SK-N-SH treated with all-trans-retinoic acid at 6 μM for 48 hours (cell line): ENCODE data around the gene AOPEP.

ENCODE experiments used
- ATAC-seq: fragments of 200-7000 bp; cut with Tn5 transposase; 3 replicates; pipeline ENCODE4 v1.9.1; 2020; ENCODE audit warnings: mild to moderate bottlenecking, moderate library complexity
- BACH2 ChIP-seq: fragments of 250-450 bp; sonication (Bioruptor Pico); IDR thresholded peaks from 2 replicates; pipeline ENCODE4 v1.9.0; 2021; ENCODE audit warnings: mild to moderate bottlenecking, borderline replicate concordance
- CSDC2 ChIP-seq: fragments of 250-450 bp; sonication (Bioruptor Pico); IDR thresholded peaks from 2 replicates; pipeline ENCODE4 v1.5.0; 2020; ENCODE audit warnings: mild to moderate bottlenecking, moderate library complexity
- GLIS3 ChIP-seq: fragments of 250-450 bp; sonication (Bioruptor Pico); IDR thresholded peaks from 2 replicates; pipeline ENCODE4 v1.5.0; 2020; ENCODE audit warnings: mild to moderate bottlenecking, moderate library complexity
- ISL1 ChIP-seq: fragments of 250-450 bp; sonication (Bioruptor Pico); IDR thresholded peaks from 2 replicates; pipeline ENCODE4 v2.1.2; 2022; ENCODE audit warnings: mild to moderate bottlenecking, moderate library complexity
- OSR1 ChIP-seq: fragments of 250-450 bp; sonication (Bioruptor Pico); IDR thresholded peaks from 2 replicates; pipeline ENCODE4 v1.8.0; 2022; ENCODE audit warnings: moderate library complexity, mild to moderate bottlenecking, inconsistent platforms
- RARB ChIP-seq: fragments of 250-450 bp; sonication (Bioruptor Pico); IDR thresholded peaks from 2 replicates; pipeline ENCODE4 v1.8.0; 2021; ENCODE audit warnings: mild to moderate bottlenecking, moderate library complexity
- SNAI2 ChIP-seq: fragments of 250-450 bp; sonication (Bioruptor Pico); IDR thresholded peaks from 2 replicates; pipeline ENCODE4 v1.5.0; 2020; ENCODE audit warnings: mild to moderate bottlenecking, moderate library complexity
- TCF4 ChIP-seq: fragments of 250-450 bp; sonication (Bioruptor Pico); IDR thresholded peaks from 2 replicates; pipeline ENCODE4 v1.8.0; 2021; ENCODE audit warnings: mild to moderate bottlenecking, moderate library complexity, borderline replicate concordance
- TOX ChIP-seq: fragments of 250-450 bp; sonication (Bioruptor Pico); IDR thresholded peaks from 2 replicates; pipeline ENCODE4 v1.8.0; 2021; ENCODE audit warnings: mild to moderate bottlenecking, moderate library complexity, borderline replicate concordance
- ZC3H10 ChIP-seq: fragments of 250-450 bp; sonication (Bioruptor Pico); IDR thresholded peaks from 2 replicates; pipeline ENCODE4 v1.5.1; 2021; ENCODE audit warnings: mild to moderate bottlenecking, moderate library complexity
- ZFP3 ChIP-seq: fragments of 250-450 bp; sonication (Bioruptor Pico); IDR thresholded peaks from 2 replicates; pipeline ENCODE4 v1.5.0; 2020; ENCODE audit warnings: mild to moderate bottlenecking, moderate library complexity
- ZFP30 ChIP-seq: fragments of 450-650 bp; formaldehyde crosslinking; IDR thresholded peaks from 2 replicates; pipeline ENCODE4 v1.5.0; 2022; ENCODE audit warnings: mild to moderate bottlenecking, moderate library complexity
- ZNF565 ChIP-seq: fragments of 450-650 bp; formaldehyde crosslinking; conservative IDR thresholded peaks from 2 replicates; pipeline ENCODE4 v1.5.0; 2020; ENCODE audit warnings: low read depth, mild to moderate bottlenecking, moderate library complexity
- ZNF70 ChIP-seq: fragments of 450-650 bp; formaldehyde crosslinking; IDR thresholded peaks from 2 replicates; pipeline ENCODE4 v1.5.0; 2020; ENCODE audit warnings: mild to moderate bottlenecking, moderate library complexity
- ZNF8 ChIP-seq: fragments of 450-650 bp; formaldehyde crosslinking; IDR thresholded peaks from 2 replicates; pipeline ENCODE4 v1.5.0; 2020; ENCODE audit warnings: mild to moderate bottlenecking, moderate library complexity
- TF ChIP-seq, protein P1 (sequence below): fragments of 250-450 bp; sonication (Bioruptor Pico); IDR thresholded peaks from 2 replicates; pipeline ENCODE4 v1.8.0; 2020; ENCODE audit warnings: mild to moderate bottlenecking, moderate library complexity, borderline replicate concordance
- TF ChIP-seq, protein P2 (sequence below): fragments of 250-450 bp; sonication (Bioruptor Pico); IDR thresholded peaks from 2 replicates; pipeline ENCODE4 v1.5.1; 2020; ENCODE audit warnings: low read depth, mild to moderate bottlenecking, moderate library complexity
- TF ChIP-seq, protein P3 (sequence below): fragments of 250-450 bp; sonication (Bioruptor Pico); IDR thresholded peaks from 2 replicates; pipeline ENCODE4 v1.5.0; 2020; ENCODE audit warnings: mild to moderate bottlenecking, moderate library complexity
- TF ChIP-seq, protein P4 (sequence below): fragments of 250-450 bp; sonication (Bioruptor Pico); IDR thresholded peaks from 2 replicates; pipeline ENCODE4 v1.5.1; 2021; ENCODE audit warnings: mild to moderate bottlenecking, moderate library complexity
- TF ChIP-seq, protein P5 (sequence below): fragments of 250-450 bp; sonication (Bioruptor Pico); IDR thresholded peaks from 2 replicates; pipeline ENCODE4 v1.8.0; 2021; ENCODE audit warnings: low read depth, mild to moderate bottlenecking, moderate library complexity, borderline replicate concordance

The AOPEP gene

DNA sequence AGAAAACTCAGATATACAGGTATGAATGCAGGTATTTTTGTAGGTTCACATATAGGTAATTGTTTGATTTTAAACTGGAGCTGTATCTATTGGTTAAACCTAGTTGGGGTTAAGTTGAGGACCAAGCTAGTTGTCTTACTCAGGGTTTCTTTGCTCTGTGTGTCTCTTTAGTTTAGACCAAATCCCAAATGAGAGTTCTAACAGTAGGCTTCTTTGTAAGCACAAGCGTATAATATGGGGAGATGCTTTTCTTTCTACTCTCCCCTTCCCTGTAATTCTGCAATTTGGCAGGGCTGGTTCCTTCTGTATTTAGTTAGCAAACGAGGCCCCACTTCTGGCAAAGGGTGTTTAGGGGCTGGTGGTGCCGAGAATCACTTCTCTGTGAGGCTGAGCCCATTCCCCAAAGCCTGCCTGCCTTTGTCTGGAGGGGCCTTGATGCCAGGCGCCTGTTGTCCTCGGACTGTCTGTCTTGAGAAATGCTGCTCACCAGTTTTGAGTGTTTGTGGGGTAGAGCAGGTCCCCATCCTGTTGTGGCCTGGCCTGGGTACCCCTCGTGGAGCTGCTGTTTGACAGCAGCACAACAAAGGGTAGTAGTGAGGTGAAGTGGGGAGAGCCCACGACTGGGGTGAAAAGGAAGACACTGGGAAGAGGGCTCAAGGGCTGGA, 331.8 kb downstream of the AOPEP start:
- ATAC-seq, result no peak

DNA sequence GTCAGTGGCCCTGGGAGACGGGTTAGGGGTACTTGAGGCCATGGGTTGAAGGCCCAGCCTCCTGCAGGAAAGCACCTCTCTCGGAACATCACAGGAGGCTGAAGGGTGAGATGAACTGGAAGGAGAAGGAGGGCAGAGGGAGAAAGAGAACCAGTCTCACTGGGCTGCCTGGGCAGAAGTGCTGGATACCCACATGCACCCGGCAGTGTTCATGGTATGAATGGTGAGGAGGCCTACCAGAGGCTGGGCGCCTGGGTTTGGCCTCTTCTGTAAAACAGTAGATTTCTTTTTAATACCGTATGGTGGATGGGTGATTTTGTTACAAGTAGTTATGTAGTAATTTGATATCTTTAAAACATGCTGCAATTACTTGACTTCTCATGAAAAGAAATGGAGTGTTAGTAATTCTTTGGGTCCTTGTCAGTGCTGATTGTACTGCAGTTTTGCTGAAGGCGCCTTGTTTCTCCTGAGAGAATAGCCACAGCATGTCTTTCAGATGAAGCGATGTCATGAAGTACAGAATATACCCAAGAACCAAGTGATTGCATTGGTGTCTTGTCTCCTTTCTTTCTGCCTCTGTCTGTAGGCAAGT, 332.4 kb downstream of the AOPEP start:
- TF ChIP-seq TOX (CRISPR knock-in tag) (no peak), ZNF8 (CRISPR knock-in tag) (no peak), ZFP30 (no peak), TCF4 (CRISPR knock-in tag) (no peak), ZFP3 (CRISPR knock-in tag) (no peak)
- TF ChIP-seq, protein P1, sequence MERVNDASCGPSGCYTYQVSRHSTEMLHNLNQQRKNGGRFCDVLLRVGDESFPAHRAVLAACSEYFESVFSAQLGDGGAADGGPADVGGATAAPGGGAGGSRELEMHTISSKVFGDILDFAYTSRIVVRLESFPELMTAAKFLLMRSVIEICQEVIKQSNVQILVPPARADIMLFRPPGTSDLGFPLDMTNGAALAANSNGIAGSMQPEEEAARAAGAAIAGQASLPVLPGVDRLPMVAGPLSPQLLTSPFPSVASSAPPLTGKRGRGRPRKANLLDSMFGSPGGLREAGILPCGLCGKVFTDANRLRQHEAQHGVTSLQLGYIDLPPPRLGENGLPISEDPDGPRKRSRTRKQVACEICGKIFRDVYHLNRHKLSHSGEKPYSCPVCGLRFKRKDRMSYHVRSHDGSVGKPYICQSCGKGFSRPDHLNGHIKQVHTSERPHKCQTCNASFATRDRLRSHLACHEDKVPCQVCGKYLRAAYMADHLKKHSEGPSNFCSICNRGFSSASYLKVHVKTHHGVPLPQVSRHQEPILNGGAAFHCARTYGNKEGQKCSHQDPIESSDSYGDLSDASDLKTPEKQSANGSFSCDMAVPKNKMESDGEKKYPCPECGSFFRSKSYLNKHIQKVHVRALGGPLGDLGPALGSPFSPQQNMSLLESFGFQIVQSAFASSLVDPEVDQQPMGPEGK (CRISPR knock-in tag), result no peak
- peak; percentile 3; the same call in 1 of the 3 replicates for ATAC-seq

More for the DNA sequence above, 331.8 kb downstream of the AOPEP start:
- no peak for TF ChIP-seq CSDC2
- TF ChIP-seq, protein P1 (CRISPR knock-in tag), result no peak
- TF ChIP-seq ZNF8 (CRISPR knock-in tag), result no peak
- TF ChIP-seq, protein P2, sequence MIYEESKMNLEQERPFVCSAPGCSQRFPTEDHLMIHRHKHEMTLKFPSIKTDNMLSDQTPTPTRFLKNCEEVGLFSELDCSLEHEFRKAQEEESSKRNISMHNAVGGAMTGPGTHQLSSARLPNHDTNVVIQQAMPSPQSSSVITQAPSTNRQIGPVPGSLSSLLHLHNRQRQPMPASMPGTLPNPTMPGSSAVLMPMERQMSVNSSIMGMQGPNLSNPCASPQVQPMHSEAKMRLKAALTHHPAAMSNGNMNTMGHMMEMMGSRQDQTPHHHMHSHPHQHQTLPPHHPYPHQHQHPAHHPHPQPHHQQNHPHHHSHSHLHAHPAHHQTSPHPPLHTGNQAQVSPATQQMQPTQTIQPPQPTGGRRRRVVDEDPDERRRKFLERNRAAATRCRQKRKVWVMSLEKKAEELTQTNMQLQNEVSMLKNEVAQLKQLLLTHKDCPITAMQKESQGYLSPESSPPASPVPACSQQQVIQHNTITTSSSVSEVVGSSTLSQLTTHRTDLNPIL (CRISPR knock-in tag), result no peak
- TF ChIP-seq OSR1 (CRISPR knock-in tag), result no peak
- no peak for TF ChIP-seq BACH2 (CRISPR knock-in tag)
- TF ChIP-seq, protein P3, sequence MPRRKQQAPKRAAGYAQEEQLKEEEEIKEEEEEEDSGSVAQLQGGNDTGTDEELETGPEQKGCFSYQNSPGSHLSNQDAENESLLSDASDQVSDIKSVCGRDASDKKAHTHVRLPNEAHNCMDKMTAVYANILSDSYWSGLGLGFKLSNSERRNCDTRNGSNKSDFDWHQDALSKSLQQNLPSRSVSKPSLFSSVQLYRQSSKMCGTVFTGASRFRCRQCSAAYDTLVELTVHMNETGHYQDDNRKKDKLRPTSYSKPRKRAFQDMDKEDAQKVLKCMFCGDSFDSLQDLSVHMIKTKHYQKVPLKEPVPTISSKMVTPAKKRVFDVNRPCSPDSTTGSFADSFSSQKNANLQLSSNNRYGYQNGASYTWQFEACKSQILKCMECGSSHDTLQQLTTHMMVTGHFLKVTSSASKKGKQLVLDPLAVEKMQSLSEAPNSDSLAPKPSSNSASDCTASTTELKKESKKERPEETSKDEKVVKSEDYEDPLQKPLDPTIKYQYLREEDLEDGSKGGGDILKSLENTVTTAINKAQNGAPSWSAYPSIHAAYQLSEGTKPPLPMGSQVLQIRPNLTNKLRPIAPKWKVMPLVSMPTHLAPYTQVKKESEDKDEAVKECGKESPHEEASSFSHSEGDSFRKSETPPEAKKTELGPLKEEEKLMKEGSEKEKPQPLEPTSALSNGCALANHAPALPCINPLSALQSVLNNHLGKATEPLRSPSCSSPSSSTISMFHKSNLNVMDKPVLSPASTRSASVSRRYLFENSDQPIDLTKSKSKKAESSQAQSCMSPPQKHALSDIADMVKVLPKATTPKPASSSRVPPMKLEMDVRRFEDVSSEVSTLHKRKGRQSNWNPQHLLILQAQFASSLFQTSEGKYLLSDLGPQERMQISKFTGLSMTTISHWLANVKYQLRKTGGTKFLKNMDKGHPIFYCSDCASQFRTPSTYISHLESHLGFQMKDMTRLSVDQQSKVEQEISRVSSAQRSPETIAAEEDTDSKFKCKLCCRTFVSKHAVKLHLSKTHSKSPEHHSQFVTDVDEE (CRISPR knock-in tag), result no peak
- TF ChIP-seq, protein P4, sequence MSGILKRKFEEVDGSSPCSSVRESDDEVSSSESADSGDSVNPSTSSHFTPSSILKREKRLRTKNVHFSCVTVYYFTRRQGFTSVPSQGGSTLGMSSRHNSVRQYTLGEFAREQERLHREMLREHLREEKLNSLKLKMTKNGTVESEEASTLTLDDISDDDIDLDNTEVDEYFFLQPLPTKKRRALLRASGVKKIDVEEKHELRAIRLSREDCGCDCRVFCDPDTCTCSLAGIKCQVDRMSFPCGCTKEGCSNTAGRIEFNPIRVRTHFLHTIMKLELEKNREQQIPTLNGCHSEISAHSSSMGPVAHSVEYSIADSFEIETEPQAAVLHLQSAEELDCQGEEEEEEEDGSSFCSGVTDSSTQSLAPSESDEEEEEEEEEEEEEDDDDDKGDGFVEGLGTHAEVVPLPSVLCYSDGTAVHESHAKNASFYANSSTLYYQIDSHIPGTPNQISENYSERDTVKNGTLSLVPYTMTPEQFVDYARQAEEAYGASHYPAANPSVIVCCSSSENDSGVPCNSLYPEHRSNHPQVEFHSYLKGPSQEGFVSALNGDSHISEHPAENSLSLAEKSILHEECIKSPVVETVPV (CRISPR knock-in tag), result no peak
- TF ChIP-seq ZFP3 (CRISPR knock-in tag), result no peak
- no peak for TF ChIP-seq ZNF70 (CRISPR knock-in tag)
- no peak for TF ChIP-seq TCF4 (CRISPR knock-in tag)
- TF ChIP-seq ZFP30, result no peak
- no peak for TF ChIP-seq ISL1
- TF ChIP-seq, protein P5, sequence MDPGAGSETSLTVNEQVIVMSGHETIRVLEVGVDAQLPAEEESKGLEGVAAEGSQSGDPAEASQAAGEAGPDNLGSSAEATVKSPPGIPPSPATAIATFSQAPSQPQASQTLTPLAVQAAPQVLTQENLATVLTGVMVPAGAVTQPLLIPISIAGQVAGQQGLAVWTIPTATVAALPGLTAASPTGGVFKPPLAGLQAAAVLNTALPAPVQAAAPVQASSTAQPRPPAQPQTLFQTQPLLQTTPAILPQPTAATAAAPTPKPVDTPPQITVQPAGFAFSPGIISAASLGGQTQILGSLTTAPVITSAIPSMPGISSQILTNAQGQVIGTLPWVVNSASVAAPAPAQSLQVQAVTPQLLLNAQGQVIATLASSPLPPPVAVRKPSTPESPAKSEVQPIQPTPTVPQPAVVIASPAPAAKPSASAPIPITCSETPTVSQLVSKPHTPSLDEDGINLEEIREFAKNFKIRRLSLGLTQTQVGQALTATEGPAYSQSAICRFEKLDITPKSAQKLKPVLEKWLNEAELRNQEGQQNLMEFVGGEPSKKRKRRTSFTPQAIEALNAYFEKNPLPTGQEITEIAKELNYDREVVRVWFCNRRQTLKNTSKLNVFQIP (CRISPR knock-in tag), result no peak
- no peak for TF ChIP-seq GLIS3 (CRISPR knock-in tag)
- TF ChIP-seq TOX (CRISPR knock-in tag), result no peak
- TF ChIP-seq SNAI2 (CRISPR knock-in tag), result no peak
- no peak for TF ChIP-seq RARB (CRISPR knock-in tag)
- TF ChIP-seq ZNF565 (CRISPR knock-in tag), result no peak
- TF ChIP-seq ZC3H10, result no peak
